GM18511 (cell line): ENCODE results near the gene PPP1R27.
A peak's percentile ranks its signal among the peaks of the same experiment; 100 is the strongest.

Source experiments
- ATAC-seq: cut with Tn5 transposase; IDR thresholded peaks from one replicate; pipeline ENCODE4 v1.9.1; 2021; ENCODE audit warnings: mild to moderate bottlenecking, moderate library complexity; ENCODE audit not compliant: unreplicated experiment

Gene PPP1R27, protein sequence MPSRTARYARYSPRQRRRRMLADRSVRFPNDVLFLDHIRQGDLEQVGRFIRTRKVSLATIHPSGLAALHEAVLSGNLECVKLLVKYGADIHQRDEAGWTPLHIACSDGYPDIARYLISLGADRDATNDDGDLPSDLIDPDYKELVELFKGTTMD

DNA sequence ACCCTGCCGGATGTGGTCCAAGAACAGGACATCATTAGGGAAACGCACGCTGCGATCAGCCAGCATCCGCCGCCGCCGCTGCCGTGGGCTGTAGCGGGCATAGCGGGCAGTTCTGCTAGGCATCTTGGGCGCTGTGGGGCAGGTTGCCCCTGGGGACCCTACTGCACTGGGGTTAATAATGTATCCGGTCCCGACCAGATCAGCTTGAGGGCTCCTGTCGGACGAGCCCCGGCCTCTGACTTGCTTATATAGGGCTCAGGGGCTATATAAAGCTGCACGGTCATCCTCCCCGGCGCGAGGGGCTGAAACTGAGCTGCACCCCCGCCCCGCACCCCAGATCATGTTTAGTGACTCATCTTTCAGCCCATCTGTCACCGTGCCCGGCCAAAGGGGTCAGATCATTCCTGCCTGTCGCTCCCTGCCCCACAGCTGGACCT, at the start of gene PPP1R27:
PPP1R27 (minus strand) TSS at position 220 of the 437 bp plus-strand sequence; CDS start at position 123, 97 bp downstream.
- ATAC-seq = no peak

DNA sequence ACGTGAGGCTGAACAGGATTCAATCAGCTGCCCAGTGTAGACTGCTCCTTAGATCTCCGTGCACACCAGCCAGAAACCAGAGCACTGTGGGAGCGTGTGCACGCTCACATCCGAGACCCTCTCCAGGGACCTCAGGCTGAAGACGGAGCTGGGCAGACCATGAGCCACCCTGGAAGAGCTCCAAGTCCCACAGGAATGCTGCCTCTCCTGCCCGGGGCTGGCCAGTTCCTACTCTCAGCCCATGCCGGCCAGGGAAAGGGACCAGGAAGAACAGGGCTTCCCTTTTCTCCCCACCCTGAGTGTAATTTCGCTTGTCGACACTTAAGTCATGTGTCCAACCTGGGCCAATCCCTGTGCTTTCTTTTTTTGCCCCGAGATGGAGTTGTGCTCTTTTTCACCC, 49.7 kb upstream of the PPP1R27 start:
- ATAC-seq = no peak

DNA sequence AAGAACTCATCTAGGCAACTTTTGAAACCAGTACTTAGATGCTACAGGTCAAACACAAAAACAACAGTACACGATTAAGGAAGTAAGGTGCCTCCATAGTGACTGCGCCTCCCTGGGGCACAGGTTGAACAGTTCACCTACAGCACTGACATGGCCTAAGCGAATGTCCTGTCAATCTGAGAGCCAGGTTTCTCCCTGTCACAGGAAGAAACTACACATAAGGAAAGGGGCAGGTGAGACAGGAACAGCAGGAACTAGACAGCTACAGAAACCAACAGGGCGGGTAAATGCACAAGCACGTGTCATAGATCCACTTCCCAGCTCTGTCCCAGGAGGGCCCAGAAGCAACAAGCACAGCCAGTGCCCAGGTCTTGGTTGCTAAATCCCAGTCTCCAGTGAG, 44.3 kb upstream of the PPP1R27 start:
- ATAC-seq = no peak

DNA sequence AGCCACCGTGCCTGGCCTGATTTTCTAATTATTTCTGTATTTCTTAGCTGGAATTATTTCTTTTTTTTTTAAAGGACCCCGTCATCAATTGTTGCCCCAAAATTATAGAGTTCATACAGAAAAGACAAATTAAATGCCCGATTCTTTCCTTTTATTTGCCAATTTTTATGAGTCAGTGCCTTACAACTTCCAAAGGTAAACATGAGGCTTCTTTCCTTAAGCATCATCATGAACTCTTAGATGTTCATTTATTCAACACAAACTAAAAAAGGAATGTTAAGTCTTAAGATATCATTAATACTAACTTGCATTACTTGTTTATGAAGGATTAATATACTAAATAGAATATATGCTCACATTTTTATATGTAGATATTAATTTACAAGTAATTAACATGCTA, 43.4 kb upstream of the PPP1R27 start:
- ATAC-seq = no peak

DNA sequence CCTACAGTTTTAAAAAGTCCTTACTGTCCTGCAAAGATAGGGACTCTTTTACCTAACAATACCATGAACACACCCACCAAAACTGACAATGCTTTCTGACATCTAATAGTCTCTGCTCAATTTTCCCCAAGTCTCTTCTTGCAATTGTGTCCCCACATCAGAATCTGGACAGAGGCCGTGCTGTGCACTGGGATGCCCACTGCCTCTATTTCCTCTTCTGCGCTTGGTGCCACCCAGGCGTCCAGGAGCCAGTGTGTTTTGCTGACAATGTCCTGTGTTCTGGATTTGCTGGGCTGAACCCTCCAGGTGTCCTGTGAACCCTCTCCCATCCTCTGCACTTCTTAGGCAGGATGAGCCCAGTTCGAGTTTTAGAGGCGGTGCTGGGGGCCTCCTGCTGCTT, 42.7 kb upstream of the PPP1R27 start:
- ATAC-seq = no peak

DNA sequence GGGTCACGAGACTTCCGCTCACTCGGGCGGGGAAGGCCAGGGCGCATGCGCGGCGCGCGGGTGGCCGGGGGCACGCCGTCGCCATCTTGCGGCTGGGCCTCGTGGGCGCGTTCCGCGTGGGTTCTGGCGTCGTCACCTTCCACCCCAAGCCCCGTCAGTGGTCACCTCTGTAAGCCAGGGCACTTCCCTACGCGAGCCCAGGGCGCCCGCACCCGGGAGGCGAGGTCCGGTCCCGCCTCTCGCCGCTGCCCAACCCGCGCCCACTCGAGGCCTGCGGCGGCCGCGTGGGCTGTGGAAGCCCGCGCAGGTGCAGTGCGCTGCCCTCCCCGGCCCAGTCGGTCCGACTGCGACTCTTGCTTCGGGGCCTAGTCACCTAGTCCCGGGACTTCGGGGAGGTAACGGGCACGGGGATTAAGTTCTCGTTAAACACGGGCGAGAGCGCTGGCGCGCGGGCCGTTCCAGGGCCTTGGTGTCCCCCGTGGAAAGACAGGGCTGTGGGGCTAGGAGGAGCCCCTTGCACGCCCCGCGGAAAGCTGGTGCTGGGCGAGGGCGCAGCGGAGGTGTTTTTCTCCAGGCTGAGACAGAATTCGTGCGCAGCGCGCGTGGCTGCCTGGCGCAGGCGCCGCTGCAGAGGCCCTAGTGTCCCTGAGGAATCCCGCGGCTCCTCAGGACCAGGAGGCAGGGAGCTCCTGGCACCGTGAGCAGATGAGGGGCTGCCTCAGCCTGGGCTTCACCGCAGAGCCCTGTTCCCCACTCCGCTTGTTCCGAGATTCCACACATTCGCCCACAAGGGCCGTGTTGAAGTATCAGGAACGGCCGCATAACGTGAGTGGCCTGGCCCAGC, 36.8 kb upstream of the PPP1R27 start:
- peak; percentile 47 for ATAC-seq

DNA sequence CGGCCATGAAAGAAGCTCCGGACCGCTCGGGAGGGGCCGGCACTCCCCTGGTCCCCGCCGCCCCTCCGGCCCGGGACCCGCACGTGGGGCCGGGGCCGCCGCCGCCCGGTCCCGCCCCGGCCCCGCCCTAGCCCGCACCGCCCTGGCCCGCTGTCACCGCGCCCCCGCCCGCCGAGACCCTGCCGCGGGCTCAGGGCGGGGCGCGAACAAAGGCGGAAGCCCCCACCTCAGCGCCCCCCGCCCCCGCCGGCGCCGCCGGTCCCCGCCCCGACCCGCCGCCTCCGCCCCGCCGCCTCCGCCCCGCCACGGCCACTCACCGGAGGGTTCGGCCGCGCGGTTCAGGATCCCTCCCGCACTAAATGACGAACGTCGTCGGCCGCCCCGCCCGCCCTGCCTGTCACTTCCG, 36.1 kb upstream of the PPP1R27 start, which contains the start of gene ARHGDIA:
ARHGDIA (minus strand) TSS at position 357 of the 406 bp plus-strand sequence. CDS start 1,407 bp downstream, outside the sequence.
- peak; percentile 19 for ATAC-seq

DNA sequence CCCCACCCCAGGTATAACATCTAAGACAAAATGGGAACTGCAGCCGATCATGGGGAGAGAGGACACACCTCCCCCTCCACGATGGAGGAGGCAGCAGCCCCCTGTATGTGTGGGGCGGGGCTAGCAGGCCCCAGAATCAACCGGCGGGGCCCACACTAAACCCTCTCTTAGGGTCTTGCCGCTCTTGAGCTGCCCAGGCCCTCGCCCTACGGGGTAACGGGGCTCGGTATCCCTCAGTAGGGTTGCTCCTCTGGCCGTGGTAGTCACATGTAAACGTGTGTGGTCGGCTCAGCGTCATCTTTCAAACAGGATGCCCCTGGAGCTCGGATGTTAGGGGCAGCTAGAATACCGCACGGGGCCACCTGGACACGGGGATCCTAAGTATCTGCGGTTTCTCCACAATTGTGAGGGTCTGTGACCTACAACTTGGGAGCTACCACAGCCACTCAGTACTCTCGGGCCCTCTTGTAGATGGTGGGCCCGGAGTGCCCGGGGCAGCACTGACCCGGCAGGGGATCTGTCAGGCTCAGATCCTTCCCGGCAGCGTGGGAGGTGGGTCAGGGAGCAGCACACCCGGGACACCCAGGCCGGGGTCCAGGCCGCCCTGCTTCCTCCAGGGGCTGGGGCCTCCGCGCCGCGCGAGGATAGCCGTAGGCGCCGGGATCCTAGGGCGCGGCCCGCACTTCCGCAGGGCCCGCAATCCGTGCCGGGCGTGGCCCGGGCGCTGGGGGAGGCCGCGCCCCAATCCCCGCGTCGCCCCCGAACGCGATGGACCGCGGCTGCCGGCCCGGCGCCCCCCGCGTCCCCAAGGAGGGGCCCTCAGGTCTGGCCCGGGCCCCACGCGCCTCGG, 35.5 kb upstream of the PPP1R27 start:
- peak; percentile 7 for ATAC-seq

DNA sequence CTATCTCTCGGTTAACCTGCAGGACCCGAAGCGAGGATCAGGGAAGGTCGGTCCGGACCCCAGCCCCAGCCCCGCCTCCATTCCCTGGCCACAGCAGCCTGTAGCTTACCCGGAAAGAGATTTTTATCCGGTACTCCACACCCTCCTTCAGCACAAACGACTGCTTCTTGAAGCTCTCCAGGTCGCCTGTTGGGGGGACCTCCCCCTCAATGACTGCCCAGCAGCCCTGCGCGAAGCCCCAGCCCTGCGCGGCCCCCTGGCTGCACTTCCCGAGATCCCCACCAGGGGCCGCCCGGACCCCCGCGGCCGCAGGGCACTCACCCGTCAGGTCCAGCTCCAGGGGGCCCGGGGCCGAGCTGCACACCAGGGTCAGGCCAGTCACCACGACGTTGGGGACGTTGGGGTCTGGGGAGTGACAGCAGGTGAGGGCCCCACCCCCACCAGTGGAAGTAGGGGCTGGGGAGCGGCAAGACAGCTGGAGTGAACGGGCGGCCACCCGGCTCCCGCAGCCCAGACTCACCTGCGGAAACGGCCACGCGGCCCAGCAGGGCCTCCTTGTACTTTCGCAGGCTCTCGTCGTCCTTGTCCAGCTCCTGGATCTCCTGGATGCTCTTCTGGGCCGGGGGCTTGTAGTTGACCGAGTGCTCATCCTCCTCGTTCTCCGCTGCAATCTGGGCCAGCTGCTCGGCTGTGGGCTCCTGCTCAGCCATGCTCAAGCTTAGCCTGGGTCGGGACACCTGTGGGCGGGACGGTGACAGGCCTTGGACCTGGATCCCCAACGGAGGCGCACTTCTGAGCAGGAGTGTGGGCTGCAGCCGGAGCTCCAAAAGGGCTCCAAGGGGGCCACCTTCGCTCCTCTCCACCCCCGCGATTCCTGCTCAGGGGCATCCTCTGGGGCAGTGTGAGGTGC, 34.6 kb upstream of the PPP1R27 start:
- no peak for ATAC-seq

DNA sequence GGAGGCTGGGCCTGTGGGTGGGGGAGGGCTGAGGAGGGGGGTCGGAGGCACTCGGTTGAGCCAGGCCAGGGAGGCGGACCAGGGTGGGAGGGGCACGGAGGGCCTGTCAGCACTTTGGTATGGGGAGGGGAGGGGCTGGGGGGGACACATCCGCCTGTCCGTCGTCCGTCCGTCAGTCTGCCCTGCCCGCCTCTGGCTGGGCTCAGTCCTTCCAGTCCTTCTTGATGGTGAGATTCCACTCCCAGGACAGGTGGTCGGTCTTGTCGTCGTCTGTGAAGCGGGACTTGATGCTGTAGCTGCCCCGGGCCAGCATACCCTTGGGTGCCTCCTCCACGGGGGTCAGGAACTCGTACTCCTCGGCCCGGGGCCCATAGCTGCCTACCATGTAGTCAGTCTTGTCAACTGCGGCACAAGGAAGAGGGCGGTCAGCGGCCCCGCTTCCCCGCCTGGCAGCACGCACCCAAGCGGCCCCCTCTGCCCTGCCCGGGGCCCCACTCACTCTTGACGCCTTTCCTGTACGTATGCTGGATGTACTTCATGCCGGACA, 33.9 kb upstream of the PPP1R27 start:
- no peak for ATAC-seq

DNA sequence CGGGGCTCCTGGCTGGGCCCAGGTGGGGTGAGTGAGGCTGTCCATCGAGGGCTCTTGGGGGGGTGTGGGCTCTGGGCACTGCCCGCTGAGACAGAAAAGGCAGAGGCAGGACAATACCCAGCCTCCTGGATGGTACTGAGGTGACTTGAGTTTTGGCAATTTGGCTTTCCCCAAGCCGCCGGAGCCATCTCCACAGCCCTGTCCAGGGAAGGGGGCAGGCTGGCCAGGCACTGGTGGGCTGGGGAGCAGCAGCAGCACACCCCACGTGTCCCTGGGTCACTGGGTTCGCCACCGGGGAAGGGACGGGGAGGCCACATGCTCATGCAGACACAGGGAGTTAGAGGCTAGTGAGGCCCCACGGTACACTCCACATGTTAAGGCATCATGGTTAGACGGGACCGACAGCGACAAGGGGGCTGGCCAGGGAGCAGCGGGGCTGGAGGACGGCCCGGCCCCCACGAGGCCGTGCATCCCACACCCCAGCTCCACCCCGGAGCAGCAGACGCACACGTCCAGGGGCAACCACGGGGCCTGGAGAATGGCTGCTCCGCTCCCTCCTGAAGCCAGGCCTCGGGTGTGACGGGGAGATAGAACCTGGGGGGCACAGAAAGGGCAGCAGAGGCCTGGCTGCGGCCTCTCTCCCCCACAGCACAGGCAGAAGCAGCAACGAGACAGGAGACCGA, 33.3 kb upstream of the PPP1R27 start:
- no peak for ATAC-seq

DNA sequence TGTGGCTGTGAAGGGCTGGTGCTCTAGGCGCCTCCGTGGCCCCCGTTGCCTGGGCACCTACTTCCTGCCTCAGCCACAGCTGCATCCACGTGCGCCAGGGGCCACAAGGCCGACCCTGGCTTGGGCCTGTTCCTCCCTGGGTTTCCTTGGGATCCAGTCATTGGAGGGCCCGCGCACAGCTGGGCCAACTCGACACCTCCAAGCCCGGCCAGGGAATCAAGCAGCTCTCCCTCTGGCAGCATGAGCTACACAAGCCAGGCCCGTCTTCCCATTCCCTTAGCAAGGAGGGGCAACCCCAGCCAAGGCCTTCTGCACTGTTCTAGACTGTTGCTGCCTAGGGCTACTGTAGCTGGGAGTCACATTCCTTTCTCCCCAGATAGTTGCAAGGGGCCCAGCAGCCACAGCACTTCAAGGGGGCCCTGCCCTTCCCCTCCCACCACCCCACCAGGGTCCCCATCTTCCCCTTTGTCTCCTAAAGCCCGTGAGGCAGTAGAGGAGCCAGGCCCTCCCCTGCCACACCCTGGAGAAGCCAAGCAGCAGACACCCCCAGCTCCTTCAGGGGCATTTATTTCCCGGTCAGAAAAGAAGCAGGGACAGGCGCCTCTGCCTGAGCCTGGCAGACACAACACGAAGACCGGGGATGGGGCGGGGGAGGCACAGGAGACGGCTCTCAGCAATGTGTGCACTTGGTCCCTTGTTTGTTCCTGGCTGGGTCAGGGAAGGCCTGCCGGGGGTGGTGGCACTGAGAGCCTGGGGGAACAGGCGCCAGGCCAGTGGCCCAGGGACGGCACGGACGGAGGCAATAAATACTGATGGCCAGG, 32.5 kb upstream of the PPP1R27 start:
- ATAC-seq = no peak

DNA sequence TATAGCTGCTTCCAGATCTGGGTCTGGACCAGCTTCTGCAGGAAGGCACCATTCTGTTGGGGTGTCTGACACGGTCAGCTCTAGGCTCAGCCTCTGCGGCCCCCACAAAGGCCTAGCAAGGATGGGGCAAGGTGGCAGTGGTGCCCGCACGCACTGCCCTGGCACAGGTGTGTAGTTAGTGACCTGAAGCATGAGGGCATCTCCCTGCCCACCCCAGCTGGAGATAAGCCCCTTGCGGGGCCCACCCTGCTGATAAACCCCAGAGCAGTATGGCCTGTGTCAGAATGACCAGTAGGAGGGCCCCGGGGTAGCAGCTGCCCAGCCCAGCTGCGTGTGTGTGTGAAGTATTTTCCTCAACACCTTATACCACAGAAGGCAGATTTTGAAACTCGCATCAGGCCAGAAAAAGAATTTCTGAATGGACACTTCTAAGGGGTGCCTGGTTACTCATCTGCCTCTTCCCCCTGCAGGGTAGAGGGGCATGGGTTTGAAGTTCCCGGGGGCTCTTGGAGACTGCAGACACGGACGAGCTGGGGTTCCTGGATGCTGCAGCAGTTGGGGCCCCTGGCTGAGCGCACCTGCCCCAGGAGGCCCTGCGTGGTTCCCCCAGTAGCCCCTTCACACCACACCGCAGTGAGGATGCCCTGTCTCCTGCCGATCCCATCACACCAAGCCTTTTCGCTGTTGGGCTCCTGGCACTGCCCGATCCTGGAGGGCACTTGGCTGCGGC, 31.8 kb upstream of the PPP1R27 start:
- no peak for ATAC-seq

DNA sequence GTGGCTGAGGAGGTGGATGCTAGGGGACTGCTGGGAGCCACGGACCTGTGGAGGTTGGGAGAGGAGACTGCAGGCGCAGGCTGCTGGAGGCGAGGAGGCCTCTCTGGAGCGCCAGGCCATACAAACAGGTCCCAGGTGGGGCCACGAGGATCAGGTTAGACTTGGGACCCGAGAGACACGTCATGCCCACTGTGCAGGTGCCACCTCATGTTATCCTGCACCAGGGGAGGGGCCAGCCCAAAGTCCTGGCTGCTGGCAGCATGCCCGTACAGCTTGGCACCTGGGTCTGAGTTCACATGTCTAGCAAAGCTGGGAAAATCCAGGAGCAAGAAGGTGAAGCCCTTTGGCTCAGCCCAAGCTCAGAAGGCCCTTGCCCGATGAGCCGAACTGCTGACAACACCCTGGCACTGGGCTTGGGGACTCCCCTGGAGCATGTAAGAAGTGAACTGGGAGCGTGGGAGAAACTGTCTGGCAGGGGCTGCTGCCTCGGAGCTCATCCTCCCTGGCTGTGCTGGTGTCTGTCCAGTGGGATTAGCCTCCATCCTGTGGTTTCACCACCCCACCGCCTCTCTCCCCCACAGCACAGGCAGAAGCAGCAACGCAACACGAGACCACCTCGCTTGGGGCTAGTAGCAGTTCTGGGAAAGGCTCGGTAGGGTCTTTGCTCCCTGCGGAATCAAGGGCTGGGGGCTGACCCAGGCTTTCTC, 31.0 kb upstream of the PPP1R27 start:
- no peak for ATAC-seq

DNA sequence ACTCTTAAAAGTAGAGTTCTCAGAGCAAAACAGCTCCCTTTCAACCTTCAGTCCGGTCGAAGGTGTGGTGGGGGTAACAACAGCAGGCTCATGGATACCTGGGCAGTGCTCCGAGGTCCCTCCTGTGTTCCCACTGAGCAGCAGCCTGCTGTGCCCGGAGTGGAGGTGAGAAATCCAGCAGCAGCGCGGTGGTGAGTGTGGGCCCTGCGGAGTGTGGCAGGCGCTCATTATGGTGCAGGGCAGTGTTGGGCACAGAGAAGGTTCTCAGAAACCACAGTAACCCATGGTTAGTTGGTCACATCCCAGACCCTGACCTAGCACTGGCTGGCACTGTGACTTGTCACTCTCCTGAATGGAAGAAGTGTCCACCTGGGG, 30.5 kb upstream of the PPP1R27 start:
- no peak for ATAC-seq

DNA sequence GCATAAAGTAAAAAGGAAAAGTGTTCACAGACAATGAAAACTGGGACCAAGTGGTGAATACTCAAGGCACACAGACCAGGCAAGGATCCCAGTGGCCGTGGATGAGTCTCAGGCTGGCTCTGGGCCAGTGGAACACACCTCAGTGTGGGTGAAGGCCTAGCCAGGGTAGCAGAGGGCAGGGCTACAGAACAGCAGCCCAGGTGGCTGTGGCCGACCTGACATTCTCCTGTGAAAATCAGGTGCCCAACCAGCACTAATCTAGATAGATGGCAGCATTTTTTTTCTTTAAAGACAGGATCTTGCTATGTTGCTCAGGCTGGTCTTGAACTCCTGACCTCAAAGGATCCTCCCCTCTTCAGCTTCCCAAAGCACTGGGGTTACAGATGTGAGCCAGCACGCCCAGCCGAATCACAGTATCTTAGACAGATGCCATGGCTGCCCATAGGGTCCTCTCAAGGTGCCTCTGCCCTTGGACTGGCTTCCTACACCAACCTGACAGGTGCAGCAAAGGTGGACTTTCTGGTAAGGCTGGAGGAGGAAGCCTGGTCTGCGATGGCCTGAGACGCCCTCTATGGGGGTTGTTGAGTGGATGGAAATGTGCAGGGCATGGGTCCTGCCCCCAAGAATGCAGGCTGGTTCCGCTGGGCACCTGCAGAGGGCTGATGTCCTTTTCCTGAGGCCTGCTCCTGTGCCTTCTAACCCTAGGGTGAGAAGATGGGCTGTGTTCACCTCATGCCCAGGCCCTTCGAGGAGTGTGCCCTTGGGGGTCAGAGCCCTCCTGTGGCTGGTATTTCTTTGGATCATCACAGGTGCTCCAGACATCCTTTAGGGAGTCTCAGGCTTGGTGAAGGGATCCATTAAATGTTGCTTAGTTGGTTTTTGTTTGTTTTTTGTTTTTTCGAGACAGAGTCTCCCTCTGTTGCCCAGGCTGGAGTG, 29.3 kb upstream of the PPP1R27 start:
- no peak for ATAC-seq
